CD1c-positive myeloid dendritic cell (primary cell): ENCODE measurements around the gene PDPN.
"Not testable (repeated sequence)": the region's sequence is repeated elsewhere in the genome, so short reads cannot be mapped to it uniquely, and the experiment has no call there.

Experiments
- DNase-seq: peaks from one replicate; pipeline ENCODE4 v3.0.0-alpha.2; 2016; ENCODE audit errors: extremely low spot score

Gene PDPN

GRCh38 chr1:13583595-13583965 lies at the start of gene PDPN:
PDPN (plus strand) TSS chr1:13583832; CDS start chr1:13584034, 202 bp downstream.
- no peak for DNase-seq

- no peak for DNase-seq
Observed at GRCh38 chr1:13535227-13535626, 48.4 kb upstream of the PDPN start.

- DNase-seq, result no peak
Observed at GRCh38 chr1:13536571-13536970, 47.1 kb upstream of the PDPN start.

GRCh38 chr1:13538832-13539231 lies 44.8 kb upstream of the PDPN start:
- no peak for DNase-seq

GRCh38 chr1:13539683-13540082 lies 43.9 kb upstream of the PDPN start:
- no peak for DNase-seq

GRCh38 chr1:13540866-13541265 lies 42.8 kb upstream of the PDPN start:
- no peak for DNase-seq

- no peak for DNase-seq
Observed at GRCh38 chr1:13541435-13542215, 42.0 kb upstream of the PDPN start.

GRCh38 chr1:13543451-13544220 lies 40.0 kb upstream of the PDPN start:
- no peak for DNase-seq

- DNase-seq, result no peak
Observed at GRCh38 chr1:13544221-13544556, 39.4 kb upstream of the PDPN start.

- no peak for DNase-seq
Observed at GRCh38 chr1:13546791-13547190, 36.8 kb upstream of the PDPN start.

GRCh38 chr1:13548281-13548680 lies 35.4 kb upstream of the PDPN start:
- DNase-seq, result no peak

- no peak for DNase-seq
Observed at GRCh38 chr1:13549021-13549420, 34.6 kb upstream of the PDPN start.

GRCh38 chr1:13549521-13549920 lies 34.1 kb upstream of the PDPN start:
- DNase-seq, result no peak

- no peak for DNase-seq
Observed at GRCh38 chr1:13550663-13551062, 33.0 kb upstream of the PDPN start.

GRCh38 chr1:13554798-13555197 lies 28.8 kb upstream of the PDPN start:
- no peak for DNase-seq

- no peak for DNase-seq
Observed at GRCh38 chr1:13556224-13556764, 27.3 kb upstream of the PDPN start.

- no peak for DNase-seq
Observed at GRCh38 chr1:13560541-13560940, 23.1 kb upstream of the PDPN start.

- not testable (repeated sequence) for DNase-seq
Observed at GRCh38 chr1:13562981-13563380, 20.7 kb upstream of the PDPN start.

- no peak for DNase-seq
Observed at GRCh38 chr1:13564073-13564472, 19.6 kb upstream of the PDPN start.

- not testable (repeated sequence) for DNase-seq
Observed at GRCh38 chr1:13570435-13570834, 13.2 kb upstream of the PDPN start.

- no peak for DNase-seq
Observed at GRCh38 chr1:13570924-13571323, 12.7 kb upstream of the PDPN start.

- DNase-seq, result no peak
Observed at GRCh38 chr1:13573586-13573985, 10.0 kb upstream of the PDPN start.

GRCh38 chr1:13576926-13577325 lies 6.7 kb upstream of the PDPN start:
- DNase-seq, result no peak
